Cardiac fibroblast (primary cell): ENCODE measurements around the gene GSS.

Source experiments
- DNase-seq, 2 donors: peaks; one replicate each; pipeline versions ENCODE4 v3.0.0 to v3.0.0-alpha.2; 2010; ENCODE audit warnings: low read depth in 2 of 2
- H3K4me3 ChIP-seq, 2 donors: replicated peaks in 1 of 2; 1 replicate in 1 of 2; 2 replicates in 1 of 2; pipeline ENCODE4 v1.5.1; 2011; ENCODE audit warnings: low read depth in 2 of 2, low read length in 2 of 2, mild to moderate bottlenecking in 2 of 2, moderate library complexity in 1 of 2
- TF ChIP-seq, protein P1 (sequence below): IDR thresholded peaks from one replicate; pipeline ENCODE4 v1.5.1; 2011; ENCODE audit warnings: low read depth, mild to moderate bottlenecking, low read length, inconsistent platforms

The GSS gene

DNA sequence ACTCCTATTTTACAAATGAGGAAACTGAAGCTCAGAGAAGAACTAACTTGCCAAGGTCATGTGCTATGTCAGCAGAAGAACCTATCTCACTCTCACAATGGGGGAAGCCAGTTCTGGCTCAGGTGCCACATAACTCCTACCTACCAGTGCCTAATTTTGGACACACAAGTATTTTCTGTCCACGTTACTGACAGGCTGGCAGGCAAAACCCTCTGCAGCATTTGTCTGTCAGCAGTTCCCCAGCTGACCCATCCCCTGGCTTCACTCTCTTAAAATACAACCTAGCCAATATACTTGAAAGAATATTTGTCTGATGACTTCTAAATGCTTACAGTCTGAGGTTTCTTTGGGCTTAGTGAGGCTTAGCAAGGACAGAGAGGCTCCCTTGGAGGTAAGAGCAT lies 15.5 kb downstream of the GSS start:
- TF ChIP-seq, protein P1, sequence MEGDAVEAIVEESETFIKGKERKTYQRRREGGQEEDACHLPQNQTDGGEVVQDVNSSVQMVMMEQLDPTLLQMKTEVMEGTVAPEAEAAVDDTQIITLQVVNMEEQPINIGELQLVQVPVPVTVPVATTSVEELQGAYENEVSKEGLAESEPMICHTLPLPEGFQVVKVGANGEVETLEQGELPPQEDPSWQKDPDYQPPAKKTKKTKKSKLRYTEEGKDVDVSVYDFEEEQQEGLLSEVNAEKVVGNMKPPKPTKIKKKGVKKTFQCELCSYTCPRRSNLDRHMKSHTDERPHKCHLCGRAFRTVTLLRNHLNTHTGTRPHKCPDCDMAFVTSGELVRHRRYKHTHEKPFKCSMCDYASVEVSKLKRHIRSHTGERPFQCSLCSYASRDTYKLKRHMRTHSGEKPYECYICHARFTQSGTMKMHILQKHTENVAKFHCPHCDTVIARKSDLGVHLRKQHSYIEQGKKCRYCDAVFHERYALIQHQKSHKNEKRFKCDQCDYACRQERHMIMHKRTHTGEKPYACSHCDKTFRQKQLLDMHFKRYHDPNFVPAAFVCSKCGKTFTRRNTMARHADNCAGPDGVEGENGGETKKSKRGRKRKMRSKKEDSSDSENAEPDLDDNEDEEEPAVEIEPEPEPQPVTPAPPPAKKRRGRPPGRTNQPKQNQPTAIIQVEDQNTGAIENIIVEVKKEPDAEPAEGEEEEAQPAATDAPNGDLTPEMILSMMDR: no peak
- H3K4me3 ChIP-seq: no peak overlapping the region
- DNase-seq: no peak

DNA sequence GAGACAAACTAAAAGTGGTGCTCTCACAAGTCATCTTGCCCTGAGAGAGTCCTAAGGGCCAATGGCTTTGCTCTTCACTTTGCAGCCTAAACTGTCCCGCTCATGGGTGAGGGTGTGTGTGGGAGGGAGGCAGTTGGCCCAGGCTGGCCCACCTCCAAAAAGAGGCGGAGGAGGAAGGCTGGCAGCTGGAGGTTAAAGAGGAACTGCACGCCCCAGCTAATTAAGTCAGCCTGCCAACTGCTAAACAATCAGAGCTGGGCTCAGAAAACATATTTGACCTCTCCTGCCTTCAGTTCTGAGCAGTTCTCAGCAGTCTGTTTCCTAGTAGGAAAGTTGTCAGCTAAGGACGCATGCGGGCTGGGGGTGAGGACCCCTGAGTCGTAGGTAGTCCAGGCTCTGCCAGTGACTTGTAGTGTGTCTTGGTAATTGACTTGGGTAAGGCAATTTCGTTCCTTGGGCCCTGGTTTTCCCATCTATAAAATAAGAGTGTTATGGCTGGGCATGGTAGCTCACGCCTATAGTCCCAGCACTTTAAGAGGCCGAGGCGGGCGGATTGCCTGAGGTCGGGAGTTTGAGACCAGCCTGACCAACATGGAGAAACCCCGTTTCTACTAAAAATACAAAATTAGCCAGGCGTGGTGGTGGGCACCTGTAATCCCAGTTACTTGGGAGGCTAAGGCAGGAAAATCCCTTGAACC lies 17.0 kb downstream of the GSS start:
- H3K4me3 ChIP-seq: no peak overlapping the region
- DNase-seq: peak in 1 of 2 donors; percentile 35
- TF ChIP-seq, protein P1: no peak

DNA sequence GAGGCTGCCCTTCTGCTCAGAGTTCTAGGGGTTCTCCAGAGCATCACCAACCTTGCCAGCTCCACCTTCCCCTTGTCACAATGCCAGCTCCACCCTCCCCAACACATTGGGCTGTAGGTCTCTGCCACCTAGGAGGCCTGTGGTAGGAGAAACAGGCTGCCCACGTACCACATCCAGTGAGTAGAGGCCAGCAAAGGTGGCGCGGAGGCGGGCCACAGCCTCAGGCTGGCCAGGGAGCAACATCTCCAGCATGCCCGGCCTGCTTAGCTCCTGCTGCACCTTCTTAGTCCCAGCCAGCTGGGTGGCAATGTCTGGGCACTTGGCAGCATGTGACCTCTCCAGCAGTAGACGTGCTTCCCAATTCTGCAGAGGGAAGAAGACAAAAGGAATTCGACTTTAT lies 23.8 kb downstream of the GSS start:
- DNase-seq: no peak
- no peak overlapping the region for H3K4me3 ChIP-seq
- TF ChIP-seq, protein P1: no peak

DNA sequence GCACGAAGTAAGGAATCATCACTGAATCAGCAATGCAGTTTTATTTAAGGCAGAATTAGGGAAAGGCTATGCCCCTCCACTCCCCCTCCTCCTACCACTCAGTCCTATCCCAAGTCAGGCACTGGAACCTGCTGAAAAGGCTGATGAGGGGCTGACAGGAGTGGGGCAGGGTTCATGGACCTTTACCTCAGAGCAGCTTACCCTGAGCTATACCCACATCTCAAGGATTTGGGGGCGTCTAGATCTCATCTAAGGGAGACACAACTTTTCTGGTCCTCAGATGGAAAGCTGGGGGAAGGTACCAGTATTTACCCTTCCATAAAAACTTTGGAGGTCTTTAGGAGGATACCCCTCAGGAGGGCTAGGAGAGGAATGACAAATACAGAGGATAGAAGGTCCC lies 27.2 kb downstream of the GSS start:
- DNase-seq: no peak
- no peak overlapping the region for H3K4me3 ChIP-seq
- TF ChIP-seq, protein P1: no peak

DNA sequence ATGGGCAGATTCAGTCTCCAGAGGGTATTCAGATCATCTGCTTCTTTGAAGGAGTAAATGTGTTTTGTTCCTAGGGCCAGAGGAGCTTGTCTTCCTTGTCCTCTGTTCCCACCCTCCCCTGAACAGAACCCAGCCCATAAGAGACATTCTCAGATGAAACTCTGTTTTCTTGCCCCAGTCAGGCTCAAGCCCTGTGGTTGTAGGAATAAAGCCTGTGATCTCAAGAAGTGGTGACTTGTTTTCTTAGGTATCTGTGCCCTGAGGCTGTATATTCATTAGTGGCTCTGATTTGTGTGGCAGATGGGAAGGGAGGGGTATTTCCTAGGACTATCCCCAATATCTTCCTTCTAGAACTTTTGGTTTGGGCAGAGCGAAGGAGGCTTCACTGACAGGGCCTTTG lies 27.9 kb downstream of the GSS start:
- no peak for DNase-seq

DNA sequence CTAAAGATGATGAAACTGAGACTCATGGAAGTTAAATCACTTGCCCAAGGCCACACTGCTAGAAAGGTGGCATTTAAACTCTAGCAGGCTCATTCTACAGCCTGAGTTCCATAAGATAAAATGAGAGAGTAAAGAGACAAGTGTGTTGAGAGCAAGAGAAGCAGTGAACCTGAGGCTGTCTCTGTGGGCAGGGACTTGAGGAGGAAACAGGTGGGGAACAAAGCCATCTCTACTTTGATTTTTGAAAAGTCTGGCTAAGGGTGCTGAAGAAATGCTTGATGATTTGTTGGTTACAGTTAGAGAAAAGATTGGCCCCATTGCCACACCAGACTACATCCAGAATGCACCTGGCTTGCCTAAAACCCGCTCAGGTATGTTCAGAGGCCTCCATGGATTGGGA lies 29.0 kb downstream of the GSS start:
- no peak for DNase-seq
- TF ChIP-seq, protein P1: no peak
- H3K4me3 ChIP-seq: no peak overlapping the region

More for the DNA sequence above, 27.9 kb downstream of the GSS start:
- H3K4me3 ChIP-seq: no peak overlapping the region
- TF ChIP-seq, protein P1: no peak

DNA sequence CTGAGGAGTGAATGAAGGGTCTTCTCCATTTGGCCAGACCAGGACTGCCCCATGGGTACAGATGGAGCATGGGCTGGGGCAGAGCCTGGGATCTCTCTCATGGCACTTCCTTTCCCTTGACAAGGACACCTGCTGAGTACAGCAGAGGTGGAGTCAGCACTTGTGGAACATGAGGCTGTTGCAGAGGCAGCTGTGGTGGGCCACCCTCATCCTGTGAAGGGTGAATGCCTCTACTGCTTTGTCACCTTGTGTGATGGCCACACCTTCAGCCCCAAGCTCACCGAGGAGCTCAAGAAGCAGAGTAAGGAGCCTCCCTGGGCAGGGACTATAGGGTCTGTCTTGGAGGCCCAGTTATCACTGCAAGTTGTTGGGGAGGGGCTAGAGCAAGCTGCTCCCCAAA lies 29.6 kb downstream of the GSS start:
- TF ChIP-seq, protein P1: no peak
- H3K4me3 ChIP-seq: no peak overlapping the region
- no peak for DNase-seq
